Mucosa of rectum (tissue), 2 donors: Measurements from ENCODE around the gene EIF3C.
"Not testable (repeated sequence)": the region's sequence is repeated elsewhere in the genome, so short reads cannot be mapped to it uniquely, and the experiment has no call there.

Experiments
- H3K27ac ChIP-seq, 2 donors: one replicate each; pipeline ENCODE4 v1.7.0; 2013; ENCODE audit warnings: inconsistent platforms in 2 of 2, low read depth in 2 of 2, low read length in 2 of 2
- H3K27me3 ChIP-seq, 2 donors: one replicate each; pipeline ENCODE4 v1.7.0; 2013; ENCODE audit warnings: low read length in 2 of 2; ENCODE audit not compliant: control insufficient read depth in 2 of 2, insufficient read depth in 2 of 2
- H3K36me3 ChIP-seq, 2 donors: one replicate each; pipeline ENCODE4 v1.7.0; 2013; ENCODE audit warnings: low read length in 2 of 2; ENCODE audit not compliant: control insufficient read depth in 2 of 2, insufficient read depth in 2 of 2
- H3K4me1 ChIP-seq, 2 donors: one replicate each; pipeline ENCODE4 v1.7.0; 2013; ENCODE audit warnings: low read length in 2 of 2, mild to moderate bottlenecking in 1 of 2; ENCODE audit not compliant: control insufficient read depth in 2 of 2, insufficient read depth in 2 of 2
- H3K4me3 ChIP-seq, 2 donors: one replicate each; pipeline ENCODE4 v1.7.0; 2013; ENCODE audit warnings: low read length in 2 of 2
- H3K9ac ChIP-seq, 2 donors: one replicate each; pipeline ENCODE4 v1.7.0; 2013; ENCODE audit warnings: low read length in 2 of 2, low read depth in 1 of 2, mild to moderate bottlenecking in 1 of 2
- H3K9me3 ChIP-seq, 2 donors: one replicate each; pipeline ENCODE4 v1.7.0; 2013; ENCODE audit warnings: low read length in 2 of 2; ENCODE audit not compliant: control insufficient read depth in 2 of 2
- donor health status: healthy.
- donor health status: Normal muscosa, but diverticular disease.

EIF3C gene

GRCh38 chr16:28701384-28701783 is 9.9 kb upstream of the EIF3C start:
- not testable (repeated sequence) for H3K9ac ChIP-seq, H3K27me3 ChIP-seq, H3K36me3 ChIP-seq, H3K27ac ChIP-seq, H3K9me3 ChIP-seq, H3K4me1 ChIP-seq, H3K4me3 ChIP-seq

GRCh38 chr16:28704246-28704645 is 7.0 kb upstream of the EIF3C start:
- H3K9ac ChIP-seq, H3K4me3 ChIP-seq, H3K9me3 ChIP-seq, H3K36me3 ChIP-seq, H3K27me3 ChIP-seq, H3K4me1 ChIP-seq, H3K27ac ChIP-seq: not testable (repeated sequence)

GRCh38 chr16:28722852-28723650 is 11.8 kb downstream of the EIF3C start:
- H3K9me3 ChIP-seq, H3K36me3 ChIP-seq, H3K9ac ChIP-seq, H3K27me3 ChIP-seq, H3K4me3 ChIP-seq, H3K4me1 ChIP-seq, H3K27ac ChIP-seq: not testable (repeated sequence)

- not testable (repeated sequence) for H3K36me3 ChIP-seq, H3K9me3 ChIP-seq, H3K27me3 ChIP-seq, H3K9ac ChIP-seq, H3K27ac ChIP-seq, H3K4me3 ChIP-seq, H3K4me1 ChIP-seq
Observed at GRCh38 chr16:28731253-28731652, 20.0 kb downstream of the EIF3C start.

DNA sequence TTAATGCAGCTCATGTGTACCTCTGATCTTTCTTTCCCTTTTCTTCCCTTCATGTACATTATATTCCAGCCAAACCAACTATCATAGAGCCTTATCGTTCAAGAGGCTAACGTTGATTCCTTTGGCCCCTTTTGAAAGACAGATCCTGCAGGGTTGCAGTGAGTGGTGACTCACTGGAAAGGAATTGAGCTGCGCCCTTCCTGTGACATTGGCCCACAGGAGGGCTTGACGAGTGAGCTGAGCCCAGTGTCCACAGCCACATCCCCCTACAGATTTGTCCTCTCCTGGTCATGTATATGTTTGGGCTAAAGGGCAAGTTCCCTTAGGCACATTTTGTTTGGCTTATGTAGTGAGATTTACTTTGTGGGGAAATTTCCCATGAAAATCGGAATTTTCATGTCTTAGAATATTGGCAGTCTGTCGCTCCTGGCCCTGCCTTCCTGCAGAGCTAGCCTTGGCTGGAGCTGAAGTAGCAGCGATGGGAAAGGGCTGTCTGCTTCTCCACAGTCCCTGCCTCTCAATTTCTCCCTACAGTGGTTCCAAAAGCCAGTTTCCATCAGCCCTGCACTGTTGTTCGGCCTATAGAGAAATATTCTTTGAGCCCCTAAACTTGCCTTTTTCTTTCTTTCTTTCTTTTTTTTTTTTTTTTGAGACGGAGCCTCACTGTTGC is 21.3 kb downstream of the EIF3C start:
- not testable (repeated sequence) for H3K27me3 ChIP-seq, H3K4me3 ChIP-seq, H3K36me3 ChIP-seq, H3K27ac ChIP-seq, H3K4me1 ChIP-seq, H3K9ac ChIP-seq, H3K9me3 ChIP-seq

- not testable (repeated sequence) for H3K9ac ChIP-seq, H3K27me3 ChIP-seq, H3K36me3 ChIP-seq, H3K4me1 ChIP-seq, H3K9me3 ChIP-seq, H3K4me3 ChIP-seq, H3K27ac ChIP-seq
Observed at GRCh38 chr16:28739787-28740186, 28.5 kb downstream of the EIF3C start.

DNA sequence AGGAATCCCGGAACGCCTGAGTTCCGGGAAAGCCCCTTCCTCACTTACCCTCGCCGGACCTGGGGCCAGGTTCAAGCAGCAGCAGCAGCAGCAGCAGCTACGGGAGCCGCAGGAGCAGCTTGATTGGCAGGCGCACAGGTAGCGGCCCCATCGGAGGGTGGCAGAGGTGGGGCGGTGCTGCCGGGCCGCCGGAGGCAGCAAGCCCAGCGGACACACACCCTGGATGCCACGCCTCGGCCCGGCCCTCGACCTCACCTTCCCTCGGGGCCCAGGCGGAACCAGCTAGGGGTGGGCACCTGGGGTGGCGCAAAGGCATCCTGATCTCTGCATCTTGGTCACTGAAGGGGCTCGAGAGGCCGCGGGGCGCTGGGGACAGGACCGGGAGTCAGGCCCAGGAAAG is 29.4 kb downstream of the EIF3C start:
- H3K4me1 ChIP-seq, H3K9me3 ChIP-seq, H3K27me3 ChIP-seq, H3K9ac ChIP-seq, H3K27ac ChIP-seq, H3K36me3 ChIP-seq, H3K4me3 ChIP-seq: not testable (repeated sequence)

GRCh38 chr16:28741295-28741694 is 30.0 kb downstream of the EIF3C start:
- not testable (repeated sequence) for H3K27me3 ChIP-seq, H3K4me3 ChIP-seq, H3K36me3 ChIP-seq, H3K9ac ChIP-seq, H3K27ac ChIP-seq, H3K9me3 ChIP-seq, H3K4me1 ChIP-seq

GRCh38 chr16:28746618-28747350 is 35.5 kb downstream of the EIF3C start:
- not testable (repeated sequence) for H3K36me3 ChIP-seq, H3K27me3 ChIP-seq, H3K4me1 ChIP-seq, H3K27ac ChIP-seq, H3K9ac ChIP-seq, H3K9me3 ChIP-seq, H3K4me3 ChIP-seq

DNA sequence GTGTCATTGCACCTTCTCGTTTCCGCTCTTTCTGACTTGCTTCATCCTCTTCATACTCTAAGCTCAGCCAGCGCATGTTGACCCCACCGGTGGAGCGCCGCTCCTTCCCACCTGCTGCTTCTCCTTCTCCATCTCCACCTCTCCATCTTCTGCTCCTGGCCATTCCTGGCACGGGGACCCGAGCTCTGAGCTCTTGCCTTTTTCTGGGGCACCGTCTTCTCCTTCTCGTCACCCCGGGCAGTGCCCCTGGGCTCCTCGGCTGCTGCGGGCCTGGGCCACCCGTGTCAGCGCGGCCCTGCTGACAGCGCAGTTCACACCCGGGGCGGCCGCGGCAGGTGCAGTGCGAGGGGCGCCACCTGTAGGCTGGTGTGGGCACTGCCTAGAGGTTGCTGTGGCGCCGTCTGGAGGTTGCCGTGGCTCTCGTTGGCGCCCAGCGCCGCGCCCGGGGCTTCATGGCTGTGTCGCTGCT is 38.8 kb downstream of the EIF3C start:
- not testable (repeated sequence) for H3K36me3 ChIP-seq, H3K9me3 ChIP-seq, H3K9ac ChIP-seq, H3K4me1 ChIP-seq, H3K27ac ChIP-seq, H3K27me3 ChIP-seq, H3K4me3 ChIP-seq
